Endothelial cell of umbilical vein (primary cell): ENCODE measurements around the gene TCERG1L. TPM values are rescaled to one million over a fixed set of nuclear protein-coding genes. Genes with fewer than 3 reads are reported as not detected.
"Not testable (repeated sequence)": the region's sequence is repeated elsewhere in the genome, so short reads cannot be mapped to it uniquely, and the experiment has no call there.

Experiments used
- BruUV-seq: library from RNA; stranded (reverse); fragments of 400-500 nt; replicated peaks from 2 replicates; lab custom pipeline; 2021; lab: Mats Ljungman, UMichigan
- CTCF ChIA-PET: fragments of 300-600, 350-600 bp; sonication (Branson Sonifier 250); formaldehyde crosslinking; loops from one replicate; lab custom pipeline; 2021; ENCODE audit warnings: antibody characterized with exemption, inconsistent platforms; lab: Charles Lee
- POLR2A ChIA-PET: fragments of 300-600, 350-600 bp; sonication (Branson Sonifier 250); formaldehyde crosslinking; loops from one replicate; lab custom pipeline; 2021; ENCODE audit warnings: antibody characterized with exemption, inconsistent platforms; lab: Charles Lee
- DNase-seq: peaks from one replicate; pipeline ENCODE4 v3.0.0-alpha.2; 2011; ENCODE audit warnings: low read depth, low spot score
- FAIRE-seq: peaks from 2 replicates; lab custom pipeline; 2011; peaks lifted over from hg19 to GRCh38; lab: Jason Lieb, UNC
- H2AFZ ChIP-seq: 2 replicates; pipeline ENCODE4 v1.6.0; 2012; ENCODE audit warnings: low read depth, low read length, control low read depth, inconsistent platforms
- H3K27ac ChIP-seq: 2 replicates; pipeline ENCODE4 v1.5.1; 2011; ENCODE audit warnings: low read depth, mild to moderate bottlenecking, control low read depth, low read length, moderate library complexity; ENCODE audit not compliant: insufficient read depth
- H3K27me3 ChIP-seq, 2 experiments: 2 replicates each; pipeline versions ENCODE4 v1.6.0 to v1.6.1; 2011; ENCODE audit warnings: low read length in 2 of 2, mixed read lengths in 1 of 2; ENCODE audit not compliant: control insufficient read depth in 2 of 2, insufficient read depth in 2 of 2
- H3K36me3 ChIP-seq, 2 experiments: 2 replicates in 1 of 2; 3 replicates in 1 of 2; pipeline ENCODE4 v1.5.1; 2011; ENCODE audit warnings: low read length in 2 of 2, mild to moderate bottlenecking in 1 of 2, moderate library complexity in 1 of 2; ENCODE audit not compliant: control insufficient read depth in 2 of 2, insufficient read depth in 2 of 2; ENCODE audit errors: extremely low read depth in 1 of 2
- H3K4me1 ChIP-seq: 3 replicates; pipeline ENCODE4 v1.5.1; 2011; ENCODE audit warnings: mild to moderate bottlenecking, low read length; ENCODE audit not compliant: control insufficient read depth, insufficient read depth; ENCODE audit errors: extremely low read depth
- H3K4me2 ChIP-seq: 2 replicates; pipeline ENCODE4 v1.6.1; 2011; ENCODE audit warnings: low read length, control low read depth, mixed read lengths; ENCODE audit not compliant: insufficient read depth
- H3K4me3 ChIP-seq, 3 experiments: fragments of 200-600 bp in 1 of 3; sonication (generic), shearing (Covaris generic) in 1 of 3; replicated peaks in 1 of 3; 2 replicates each; pipeline ENCODE4 v1.5.1; 2011 to 2016; ENCODE audit warnings: control low read depth in 3 of 3, low read length in 3 of 3, mild to moderate bottlenecking in 2 of 3, inconsistent platforms in 1 of 3, low read depth in 1 of 3, moderate library complexity in 1 of 3; ENCODE audit not compliant: insufficient read depth in 1 of 3
- H3K79me2 ChIP-seq: 2 replicates; pipeline ENCODE4 v1.6.0; 2012; ENCODE audit warnings: low read length, inconsistent platforms; ENCODE audit not compliant: control insufficient read depth, insufficient read depth
- H3K9ac ChIP-seq: replicated peaks from 2 replicates; pipeline ENCODE3; 2011; ENCODE audit warnings: low read length, control low read depth; ENCODE audit not compliant: insufficient read depth; ENCODE audit errors: extremely low read depth
- H3K9me1 ChIP-seq: replicated peaks from 3 replicates; pipeline ENCODE4 v1.6.0; 2011; ENCODE audit warnings: mild to moderate bottlenecking, low read length; ENCODE audit not compliant: control insufficient read depth, insufficient read depth; ENCODE audit errors: extremely low read depth
- H3K9me3 ChIP-seq: replicated peaks from 2 replicates; pipeline ENCODE4 v1.5.1; 2012; ENCODE audit warnings: low read length, inconsistent platforms; ENCODE audit not compliant: control insufficient read depth, insufficient read depth
- H4K20me1 ChIP-seq: replicated peaks from 2 replicates; pipeline ENCODE3; 2011; ENCODE audit warnings: mild to moderate bottlenecking, low read length; ENCODE audit not compliant: control insufficient read depth, insufficient read depth; ENCODE audit errors: extremely low read depth
- FOS ChIP-seq: IDR thresholded peaks from 2 replicates; pipeline ENCODE4 v1.6.1; 2011; ENCODE audit warnings: mild to moderate bottlenecking, low read length, moderate library complexity, borderline replicate concordance; ENCODE audit not compliant: insufficient read depth
- dilution Hi-C: fragments of 300-500 bp; cut with MboI; formaldehyde crosslinking; loops from one replicate; pipeline ENCODE4 v1.15.0; 2019; ENCODE audit warnings: low sequenced_read_pairs; ENCODE audit not compliant: extremely low pct_ligation_motif_present
- intact Hi-C: fragments of 100-400 bp; cut with micrococcal nuclease; formaldehyde crosslinking; loops from one replicate; pipeline ENCODE4 v1.10.0; 2022
- polyA plus RNA-seq, 4 experiments: library from polyadenylated mRNA; depleted of rRNA in 3 of 4; stranded (reverse) in 3 of 4; unstranded in 1 of 4; fragments of >200 nt; gene quantifications; 2 replicates each; pipeline versions ENCODE4 v1.2.1 to v1.2.3, GENCODE V29; 2011 to 2012; ENCODE audit warnings: missing spikeins in 1 of 4
- total RNA-seq: library from RNA; stranded (reverse); gene quantifications from 2 replicates; pipeline ENCODE4 v1.2.3, GENCODE V29; 2021
- TF ChIP-seq, protein P1 (sequence below): IDR thresholded peaks from 2 replicates; pipeline ENCODE4 v1.6.1; 2011; ENCODE audit not compliant: insufficient read depth, insufficient read length
- TF ChIP-seq, protein P2 (sequence below), 2 donors: IDR thresholded peaks; 1 replicate in 1 of 2; 2 replicates in 1 of 2; pipeline ENCODE4 v1.5.1; 2011; ENCODE audit warnings: low read length in 2 of 2, mild to moderate bottlenecking in 2 of 2, moderate library complexity in 2 of 2, control low read depth in 1 of 2, inconsistent platforms in 1 of 2, low read depth in 1 of 2; ENCODE audit not compliant: insufficient read depth in 1 of 2; ENCODE audit errors: extremely low read depth in 1 of 2

Gene TCERG1L
- total and polyA plus RNA-seq, 2 donors (not counting 3 experiments of a cell fraction or from before 2014, with no cell fraction given) = not detected

DNA sequence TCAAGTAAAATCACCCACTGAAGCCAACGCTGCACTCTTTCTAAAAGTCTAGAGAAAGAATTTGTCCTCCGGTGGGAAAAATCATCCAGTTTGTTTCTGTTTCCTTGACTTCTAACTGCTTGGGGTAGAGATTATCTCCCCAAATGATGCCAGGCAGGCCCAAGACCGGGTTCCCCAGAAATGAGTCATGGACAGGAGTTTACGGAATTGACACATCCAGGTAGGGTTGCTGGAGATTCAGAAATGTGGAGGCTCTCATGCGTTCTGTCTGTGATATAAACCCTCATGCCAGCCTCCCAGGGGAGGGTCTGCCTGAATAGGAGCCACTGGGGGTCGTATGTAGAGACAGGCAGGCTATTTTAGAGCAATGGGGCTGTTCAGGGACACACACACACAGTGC is 230.9 kb downstream of the TCERG1L start:
- H3K9me3 ChIP-seq = peaks cover 12% of the 10 kb centered on the region
- no peak overlapping the region for H2AFZ ChIP-seq
- H3K4me2 ChIP-seq = no peak overlapping the region
- dilution Hi-C loops (no loop called here), intact Hi-C loops (no loop called here)
- ChIA-PET CTCF (no interaction called here), POLR2A (no interaction called here)
- H3K4me1 ChIP-seq = no peaks in the 10 kb centered on the region
- no TSS peak for BruUV-seq
- no peak overlapping the region for H3K4me3 ChIP-seq
- no peaks in the 10 kb centered on the region for H3K9me1 ChIP-seq
- H3K27ac ChIP-seq = no peak overlapping the region
- H3K36me3 ChIP-seq = no peaks in the 10 kb centered on the region
- DNase-seq = no peak
- H4K20me1 ChIP-seq = no peaks in the 10 kb centered on the region
- TF ChIP-seq, protein P1, sequence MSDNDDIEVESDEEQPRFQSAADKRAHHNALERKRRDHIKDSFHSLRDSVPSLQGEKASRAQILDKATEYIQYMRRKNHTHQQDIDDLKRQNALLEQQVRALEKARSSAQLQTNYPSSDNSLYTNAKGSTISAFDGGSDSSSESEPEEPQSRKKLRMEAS = no peak
- H3K27me3 ChIP-seq = no peaks in the 10 kb centered on the region
- no peak for FAIRE-seq
- H3K9ac ChIP-seq = no peak overlapping the region
- H3K79me2 ChIP-seq = no peaks in the 10 kb centered on the region

DNA sequence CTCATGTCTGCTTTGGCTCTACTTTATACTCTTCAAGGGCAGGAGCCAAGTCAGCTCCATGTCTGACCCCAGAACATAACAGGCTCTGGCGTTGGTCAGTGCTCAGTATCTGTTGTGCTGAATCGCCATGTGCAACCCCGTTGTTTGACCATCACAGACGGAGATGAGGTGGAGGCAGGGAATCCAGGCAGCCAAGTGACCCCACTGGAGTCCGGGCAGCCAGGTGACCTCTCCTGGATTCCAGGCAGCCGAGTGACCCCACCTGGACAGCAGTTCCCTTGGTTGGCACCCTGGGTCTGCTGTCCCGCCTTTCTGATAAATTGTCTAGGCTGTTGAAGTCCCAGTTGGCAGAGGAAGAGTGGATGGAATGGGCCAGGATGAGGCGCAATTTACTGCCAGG is 232.2 kb downstream of the TCERG1L start:
- Histone ChIP-seq H3K9me3 (peaks cover 11% of the 10 kb centered on the region), H3K4me3 (no peak overlapping the region), H3K79me2 (no peaks in the 10 kb centered on the region), H3K27me3 (no peaks in the 10 kb centered on the region), H3K4me2 (no peak overlapping the region), H4K20me1 (no peaks in the 10 kb centered on the region), H3K36me3 (no peaks in the 10 kb centered on the region), H3K27ac (no peak overlapping the region), H2AFZ (no peak overlapping the region), H3K4me1 (no peaks in the 10 kb centered on the region), H3K9me1 (no peaks in the 10 kb centered on the region), H3K9ac (no peak overlapping the region)
- ChIA-PET CTCF (no interaction called here), POLR2A (no interaction called here)
- intact Hi-C loops (no loop called here), dilution Hi-C loops (no loop called here)
- no peak for DNase-seq
- no peak for FAIRE-seq
- no TSS peak for BruUV-seq
- TF ChIP-seq, protein P2, sequence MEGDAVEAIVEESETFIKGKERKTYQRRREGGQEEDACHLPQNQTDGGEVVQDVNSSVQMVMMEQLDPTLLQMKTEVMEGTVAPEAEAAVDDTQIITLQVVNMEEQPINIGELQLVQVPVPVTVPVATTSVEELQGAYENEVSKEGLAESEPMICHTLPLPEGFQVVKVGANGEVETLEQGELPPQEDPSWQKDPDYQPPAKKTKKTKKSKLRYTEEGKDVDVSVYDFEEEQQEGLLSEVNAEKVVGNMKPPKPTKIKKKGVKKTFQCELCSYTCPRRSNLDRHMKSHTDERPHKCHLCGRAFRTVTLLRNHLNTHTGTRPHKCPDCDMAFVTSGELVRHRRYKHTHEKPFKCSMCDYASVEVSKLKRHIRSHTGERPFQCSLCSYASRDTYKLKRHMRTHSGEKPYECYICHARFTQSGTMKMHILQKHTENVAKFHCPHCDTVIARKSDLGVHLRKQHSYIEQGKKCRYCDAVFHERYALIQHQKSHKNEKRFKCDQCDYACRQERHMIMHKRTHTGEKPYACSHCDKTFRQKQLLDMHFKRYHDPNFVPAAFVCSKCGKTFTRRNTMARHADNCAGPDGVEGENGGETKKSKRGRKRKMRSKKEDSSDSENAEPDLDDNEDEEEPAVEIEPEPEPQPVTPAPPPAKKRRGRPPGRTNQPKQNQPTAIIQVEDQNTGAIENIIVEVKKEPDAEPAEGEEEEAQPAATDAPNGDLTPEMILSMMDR (IDR thresholded peaks at IDR 0.05; ENCODE audit: extremely low read depth in 1 of 2, insufficient read depth in 1 of 2, low read depth in 1 of 2, low read length in 2 of 2) = no peak
- no peak for TF ChIP-seq FOS

DNA sequence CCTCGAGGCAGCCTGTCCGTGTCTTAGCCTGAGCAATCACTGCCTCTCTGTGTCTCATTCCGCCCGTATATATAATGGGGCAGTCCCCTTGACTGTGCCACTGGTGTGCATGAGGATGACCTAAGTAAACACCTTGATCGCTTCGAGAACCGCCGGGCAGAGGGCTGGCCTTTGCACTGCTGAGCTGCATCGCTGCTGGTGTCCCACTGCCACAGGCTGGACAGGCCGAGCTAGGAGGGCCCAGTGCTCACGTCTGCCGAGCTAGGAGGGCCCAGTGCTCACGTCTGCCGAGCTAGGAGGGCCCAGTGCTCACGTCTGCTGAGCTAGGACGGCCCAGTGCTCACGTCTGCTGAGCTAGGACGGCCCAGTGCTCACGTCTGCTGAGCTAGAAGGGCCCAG is 232.6 kb downstream of the TCERG1L start:
- H3K4me2 ChIP-seq, H3K27ac ChIP-seq, BruUV-seq, H3K9ac ChIP-seq, H3K4me3 ChIP-seq, DNase-seq, H3K36me3 ChIP-seq, H2AFZ ChIP-seq, FAIRE-seq, H3K9me1 ChIP-seq, H3K4me1 ChIP-seq, H4K20me1 ChIP-seq, intact Hi-C loops, H3K79me2 ChIP-seq, H3K27me3 ChIP-seq, H3K9me3 ChIP-seq, dilution Hi-C loops, CTCF ChIA-PET, POLR2A ChIA-PET: not testable (repeated sequence)
